HepG2 (cell line): ENCODE data around the gene FAF1. TPM values are rescaled to one million over a fixed set of nuclear protein-coding genes. Genes with fewer than 3 reads are reported as not detected.

Source experiments
- ATAC-seq: fragments of 200-7000 bp; cut with Tn5 transposase; 3 replicates; pipeline ENCODE4 v1.9.1; 2020; ENCODE audit warnings: mild to moderate bottlenecking, moderate library complexity
- BruUV-seq: library from RNA; stranded (reverse); fragments of 400-500 nt; replicated peaks from 2 replicates; lab custom pipeline; 2021; lab: Mats Ljungman, UMichigan
- CTCF ChIA-PET: fragments of 300-600 bp; formaldehyde crosslinking; extraction: SDS; loops from one replicate; lab custom pipeline; 2021; ENCODE audit warnings: low total read pairs, inconsistent platforms, low intra/inter-chr PET ratio; lab: Yijun Ruan, JAX
- POLR2A ChIA-PET: fragments of 350-600 bp; sonication (Branson Sonifier 250); formaldehyde crosslinking; loops from one replicate; lab custom pipeline; 2020; ENCODE audit warnings: antibody characterized with exemption, inconsistent platforms; lab: Yijun Ruan, JAX
- DNase-seq: peaks from one replicate; pipeline ENCODE4 v3.0.0-alpha.2; 2015; ENCODE audit warnings: low spot score
- FAIRE-seq: peaks from 3 replicates; lab custom pipeline; 2011; peaks lifted over from hg19 to GRCh38; lab: Jason Lieb, UNC
- H2AFZ ChIP-seq: one replicate; pipeline ENCODE4 v1.6.1; 2011; ENCODE audit warnings: low read length, inconsistent platforms
- H3K27ac ChIP-seq: fragments of 300-600 bp; 3 replicates; pipeline ENCODE4 v1.8.0; 2011; ENCODE audit warnings: mixed run types, mild to moderate bottlenecking, mixed read lengths, low read length, inconsistent platforms; ENCODE audit not compliant: insufficient read depth; ENCODE audit errors: extremely low read length
- H3K27me3 ChIP-seq, 2 experiments: fragments of 200-600 bp in 1 of 2; 2 replicates in 1 of 2; 3 replicates in 1 of 2; pipeline versions ENCODE4 v1.6.0 to v1.8.0; 2011; ENCODE audit warnings: low read length in 2 of 2, mild to moderate bottlenecking in 2 of 2, moderate library complexity in 2 of 2, inconsistent platforms in 1 of 2; ENCODE audit not compliant: insufficient read depth in 2 of 2, control insufficient read depth in 1 of 2
- H3K36me3 ChIP-seq, 2 experiments: fragments of 200-600 bp in 1 of 2; replicated peaks in 1 of 2; 2 replicates in 1 of 2; 3 replicates in 1 of 2; pipeline versions ENCODE4 v1.5.1 to v1.8.0; 2011; ENCODE audit warnings: low read length in 2 of 2, inconsistent platforms in 1 of 2; ENCODE audit not compliant: insufficient read depth in 2 of 2, control insufficient read depth in 1 of 2
- H3K4me1 ChIP-seq: 2 replicates; pipeline ENCODE4 v1.5.1; 2012; ENCODE audit warnings: low read length, inconsistent platforms; ENCODE audit not compliant: insufficient read depth
- H3K4me2 ChIP-seq: 2 replicates; pipeline ENCODE4 v1.6.0; 2011; ENCODE audit warnings: low read depth, low read length, inconsistent platforms
- H3K4me3 ChIP-seq, 3 experiments: fragments of 200-600 bp in 1 of 3; sonication (generic), shearing (Covaris generic) in 1 of 3; replicated peaks in 1 of 3; 2 replicates each; pipeline ENCODE4 v1.5.1; 2011 to 2016; ENCODE audit warnings: low read length in 3 of 3, inconsistent platforms in 2 of 3, low read depth in 2 of 3, mild to moderate bottlenecking in 2 of 3, control low read depth in 1 of 3, mixed read lengths in 1 of 3; ENCODE audit not compliant: insufficient read depth in 1 of 3
- H3K79me2 ChIP-seq: one replicate; pipeline ENCODE4 v1.6.1; 2011; ENCODE audit warnings: low read length, inconsistent platforms; ENCODE audit not compliant: insufficient read depth
- H3K9ac ChIP-seq: 2 replicates; pipeline ENCODE4 v1.6.0; 2011; ENCODE audit warnings: mild to moderate bottlenecking, low read depth, low read length, inconsistent platforms; ENCODE audit not compliant: insufficient read depth
- H3K9me3 ChIP-seq: 2 replicates; pipeline ENCODE4 v1.5.1; 2012; ENCODE audit warnings: mild to moderate bottlenecking, low read length
- H4K20me1 ChIP-seq: 2 replicates; pipeline ENCODE4 v1.6.0; 2011; ENCODE audit warnings: inconsistent platforms, mild to moderate bottlenecking, low read length, moderate library complexity; ENCODE audit not compliant: insufficient read depth
- CEBPB ChIP-seq: IDR thresholded peaks from 2 replicates; pipeline ENCODE4 v1.6.1; 2011; ENCODE audit warnings: low read depth, low read length, improper control_type of control experiment, borderline replicate concordance
- DRAP1 ChIP-seq: IDR thresholded peaks from 2 replicates; pipeline ENCODE4 v1.6.1; 2016; ENCODE audit warnings: missing genetic modification reagents, missing compliant biosample characterization
- FOXK1 ChIP-seq: sonication (generic); formaldehyde crosslinking; IDR thresholded peaks from 2 replicates; pipeline ENCODE4 v1.4.0; 2020; ENCODE audit warnings: low read depth, missing genetic modification reagents, borderline replicate concordance
- HDAC2 ChIP-seq: sonication (generic); formaldehyde crosslinking; IDR thresholded peaks from 2 replicates; pipeline ENCODE4 v1.4.0; 2020; ENCODE audit warnings: missing genetic modification reagents
- MZF1 ChIP-seq: sonication (generic); formaldehyde crosslinking; IDR thresholded peaks from 2 replicates; pipeline ENCODE4 v1.8.1; 2023; ENCODE audit warnings: mild to moderate bottlenecking, missing genetic modification reagents, borderline replicate concordance
- NFE2 ChIP-seq: sonication (generic); formaldehyde crosslinking; IDR thresholded peaks from 2 replicates; pipeline ENCODE4 v1.4.0; 2020; ENCODE audit warnings: missing genetic modification reagents
- ONECUT2 ChIP-seq: sonication (generic); formaldehyde crosslinking; IDR thresholded peaks from 2 replicates; pipeline ENCODE4 v1.4.0; 2020; ENCODE audit warnings: missing genetic modification reagents
- PRMT3 ChIP-seq: sonication (generic); formaldehyde crosslinking; IDR thresholded peaks from 2 replicates; pipeline ENCODE4 v1.8.1; 2022; ENCODE audit warnings: low read depth, mild to moderate bottlenecking, moderate library complexity, missing genetic modification reagents, borderline replicate concordance
- TFE3 ChIP-seq: IDR thresholded peaks from 2 replicates; pipeline ENCODE4 v1.6.1; 2016
- WIZ ChIP-seq: sonication (generic); formaldehyde crosslinking; IDR thresholded peaks from 2 replicates; pipeline ENCODE4 v1.5.1; 2020; ENCODE audit warnings: mild to moderate bottlenecking, missing genetic modification reagents
- ZNF354B ChIP-seq: sonication (generic); formaldehyde crosslinking; IDR thresholded peaks from 2 replicates; pipeline ENCODE4 v1.8.0; 2022; ENCODE audit warnings: mild to moderate bottlenecking, missing genetic modification reagents
- ZNF556 ChIP-seq: sonication (generic); formaldehyde crosslinking; IDR thresholded peaks from 2 replicates; pipeline ENCODE4 v1.4.0; 2020; ENCODE audit warnings: mild to moderate bottlenecking, missing genetic modification reagents, borderline replicate concordance
- ZNF572 ChIP-seq: sonication (generic); formaldehyde crosslinking; IDR thresholded peaks from 2 replicates; pipeline ENCODE4 v1.5.1; 2020; ENCODE audit warnings: mild to moderate bottlenecking, missing genetic modification reagents
- ZNF576 ChIP-seq: sonication (generic); formaldehyde crosslinking; IDR thresholded peaks from 2 replicates; pipeline ENCODE4 v1.4.0; 2020; ENCODE audit warnings: mild to moderate bottlenecking, missing genetic modification reagents
- ZNF800 ChIP-seq: sonication (generic); formaldehyde crosslinking; IDR thresholded peaks from 2 replicates; pipeline ENCODE4 v1.4.0; 2020; ENCODE audit warnings: missing genetic modification reagents
- ZNF83 ChIP-seq: sonication (generic); formaldehyde crosslinking; IDR thresholded peaks from 2 replicates; pipeline ENCODE4 v1.4.0; 2020; ENCODE audit warnings: missing genetic modification reagents, mild to moderate bottlenecking, borderline replicate concordance
- WGBS: methylation state at CpG from one replicate; pipeline ENCODE4 v1.1.6; 2017; ENCODE audit warnings: low lambda C conversion rate; 5-methylcytosine and 5-hydroxymethylcytosine counted together
- in situ Hi-C: cut with HindIII; loops from 2 replicates; pipeline ENCODE4 v1.10.0; 2017; ENCODE audit warnings: low pct_unique_long_range_greater_than_20kb; ENCODE audit not compliant: extremely low pct_ligation_motif_present
- intact Hi-C: fragments of 100-400 bp; cut with micrococcal nuclease; formaldehyde crosslinking; loops from one replicate; pipeline ENCODE4 v1.10.0; 2022; ENCODE audit not compliant: unreplicated experiment
- polyA plus RNA-seq, 8 experiments: library from polyadenylated mRNA; depleted of rRNA in 3 of 8; stranded (reverse) in 7 of 8; unstranded in 1 of 8; fragments of >200 nt; fragmentation: Illumina TruSeq in 4 of 8; extraction: Trizol in 4 of 8; gene quantifications; 2 replicates each; pipeline versions ENCODE4 v1.2.1 to v1.2.3, GENCODE V29; 2011 to 2016; ENCODE audit warnings: low read depth in 4 of 8, missing spikeins in 1 of 8, mixed read lengths in 1 of 8; ENCODE audit not compliant: insufficient read depth in 1 of 8
- total RNA-seq, 5 experiments: library from RNA; depleted of rRNA; stranded (reverse); fragments of >200 nt; fragmentation: Illumina TruSeq; extraction: Trizol; gene quantifications; 2 replicates each; pipeline ENCODE4 v1.2.3, GENCODE V29; 2016; ENCODE audit warnings: low read depth in 1 of 5

Gene FAF1
- total and polyA plus RNA-seq, 2 of the 13 experiments (the other 11 are each of a cell fraction or from before 2014, with no cell fraction given) = 19.4 to 63.3 TPM

- ChIA-PET POLR2A (no interaction called here), CTCF (no interaction called here)
- H3K27me3 ChIP-seq = no peaks in the 10 kb centered on the region
- WGBS = 95% methylated on average over 2 of the region's 2 CpGs
- no peak for FAIRE-seq
- H3K79me2 ChIP-seq = no peaks in the 10 kb centered on the region
- no peaks in the 10 kb centered on the region for H4K20me1 ChIP-seq
- no peaks in the 10 kb centered on the region for H3K4me1 ChIP-seq
- peaks cover 0 to 3% of the 10 kb centered on the region in 2 experiments; a peak in 1 of 5 replicates for H3K36me3 ChIP-seq
- in situ Hi-C loops = no loop called here
- H2AFZ ChIP-seq = no peak overlapping the region
- no peaks in the 10 kb centered on the region for H3K9me3 ChIP-seq
- ATAC-seq = no peak
- H3K4me3 ChIP-seq = no peak overlapping the region
- TF ChIP-seq CEBPB = no peak
- no peak for TF ChIP-seq ZNF354B (CRISPR knock-in tag)
- TF ChIP-seq PRMT3 = no peak
- TF ChIP-seq ONECUT2 = no peak
- TF ChIP-seq WIZ (CRISPR knock-in tag) = no peak
- TF ChIP-seq HDAC2 = no peak
- no peak for TF ChIP-seq ZNF83 (CRISPR knock-in tag)
- no peak for TF ChIP-seq ZNF572 (CRISPR knock-in tag)
- no peak for TF ChIP-seq ZNF800 (CRISPR knock-in tag)
- TF ChIP-seq MZF1 (CRISPR knock-in tag) = no peak
- TF ChIP-seq NFE2 (CRISPR knock-in tag) = no peak
- no peak for TF ChIP-seq ZNF576 (CRISPR knock-in tag)
- TF ChIP-seq DRAP1 (CRISPR knock-in tag) = no peak
- no peak for TF ChIP-seq ZNF556
- no peak for TF ChIP-seq FOXK1 (CRISPR knock-in tag)
- TF ChIP-seq TFE3 (CRISPR knock-in tag) = no peak
- intact Hi-C loops = no loop called here
- no peak for DNase-seq
- H3K9ac ChIP-seq = no peak overlapping the region
- H3K27ac ChIP-seq = no peak overlapping the region
- no TSS peak for BruUV-seq
- no peak overlapping the region for H3K4me2 ChIP-seq
Observed at GRCh38 chr1:50490640-50491039, 469.4 kb downstream of the FAF1 start.
